HG03025 (cell line): ENCODE measurements around the gene ZNF326.
"Not testable (repeated sequence)": the region's sequence is repeated elsewhere in the genome, so short reads cannot be mapped to it uniquely, and the experiment has no call there.

Experiments
- ATAC-seq: cut with Tn5 transposase; IDR thresholded peaks from one replicate; pipeline ENCODE4 v1.9.1; 2021; ENCODE audit warnings: mild to moderate bottlenecking, moderate library complexity; ENCODE audit not compliant: unreplicated experiment, low FRiP score

ZNF326 gene

GRCh38 chr1:89965193-89965768, 29.6 kb upstream of the ZNF326 start:
- ATAC-seq, result no peak

DNA sequence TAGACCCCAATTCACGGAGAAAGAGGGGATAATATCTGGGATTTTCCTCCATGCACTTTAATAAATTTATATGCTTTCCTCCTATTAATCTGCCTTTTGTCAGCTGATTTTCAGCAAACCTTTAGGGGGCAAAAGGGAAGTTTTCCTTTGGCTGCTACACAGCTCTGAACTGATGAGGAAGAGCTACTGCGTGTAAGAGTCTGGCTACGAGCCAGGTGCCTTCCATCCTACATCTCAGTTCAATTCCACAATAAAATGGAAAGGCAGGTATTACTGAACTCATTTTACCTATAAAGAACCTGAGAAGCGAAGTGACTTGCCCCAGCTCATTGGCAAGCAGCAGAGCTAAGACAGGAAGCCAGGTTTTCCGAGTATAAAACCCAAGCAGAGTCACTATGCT, 28.3 kb upstream of the ZNF326 start:
- no peak for ATAC-seq

- no peak for ATAC-seq
Observed at GRCh38 chr1:89971600-89971999, 23.3 kb upstream of the ZNF326 start.

DNA sequence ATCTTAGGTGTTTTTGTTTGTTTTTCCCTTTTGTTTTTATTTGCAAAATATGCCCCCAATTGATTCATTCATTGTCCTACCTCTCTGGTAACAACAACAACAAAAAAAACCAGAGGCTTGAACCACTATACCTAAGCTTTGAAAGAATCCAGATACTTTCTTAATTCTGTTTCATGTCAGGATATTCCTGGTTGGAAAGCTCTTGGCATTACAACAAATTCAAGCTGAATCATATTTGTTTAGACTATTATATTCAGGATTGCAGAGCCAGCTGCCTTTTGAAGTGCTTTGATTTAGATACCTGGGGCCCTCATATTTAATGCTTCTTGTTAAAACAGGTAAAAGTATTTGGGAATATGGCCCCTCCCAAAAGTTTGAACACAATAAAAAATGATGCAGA, 22.9 kb upstream of the ZNF326 start:
- ATAC-seq, result no peak

GRCh38 chr1:89973471-89974127, 21.3 kb upstream of the ZNF326 start:
- ATAC-seq, result no peak

- ATAC-seq, result no peak
Observed at GRCh38 chr1:89974256-89974655, 20.7 kb upstream of the ZNF326 start.

DNA sequence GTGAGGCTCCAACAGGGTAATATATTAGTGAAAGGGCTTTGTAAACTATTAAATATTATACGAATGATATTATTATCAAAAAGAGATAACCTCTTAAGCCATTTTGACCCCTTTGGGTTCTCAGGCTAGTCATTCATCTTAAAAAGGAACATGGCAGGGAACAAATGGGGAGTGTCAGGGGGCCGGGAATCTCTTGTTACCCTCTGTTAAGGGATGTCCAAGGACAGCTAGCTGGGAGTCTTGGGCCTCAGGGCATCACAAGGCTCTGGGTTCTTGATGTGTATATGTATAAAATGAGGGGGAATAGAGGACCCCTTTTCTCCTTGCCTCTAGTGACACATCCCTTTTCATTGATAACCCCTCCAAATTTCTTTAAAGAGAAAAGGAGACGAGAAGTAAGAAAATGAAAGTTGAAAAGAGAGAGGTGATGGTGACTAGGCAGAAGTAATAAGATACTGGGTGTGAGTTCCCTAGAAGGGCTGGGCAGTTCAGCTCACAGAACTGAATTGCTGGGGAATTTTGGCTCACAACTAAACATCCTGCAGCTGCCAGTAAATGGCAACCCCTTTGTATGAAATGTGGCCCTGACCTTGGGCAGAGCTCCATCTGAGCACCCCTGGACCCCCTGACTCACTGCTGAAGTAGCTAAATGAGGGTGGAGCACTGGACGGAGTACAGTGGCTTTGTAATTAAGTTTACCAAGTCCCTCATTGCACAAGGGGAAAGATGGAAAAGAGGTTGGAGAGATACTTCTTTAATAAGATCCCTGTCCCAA, 20.0 kb upstream of the ZNF326 start:
- no peak for ATAC-seq

DNA sequence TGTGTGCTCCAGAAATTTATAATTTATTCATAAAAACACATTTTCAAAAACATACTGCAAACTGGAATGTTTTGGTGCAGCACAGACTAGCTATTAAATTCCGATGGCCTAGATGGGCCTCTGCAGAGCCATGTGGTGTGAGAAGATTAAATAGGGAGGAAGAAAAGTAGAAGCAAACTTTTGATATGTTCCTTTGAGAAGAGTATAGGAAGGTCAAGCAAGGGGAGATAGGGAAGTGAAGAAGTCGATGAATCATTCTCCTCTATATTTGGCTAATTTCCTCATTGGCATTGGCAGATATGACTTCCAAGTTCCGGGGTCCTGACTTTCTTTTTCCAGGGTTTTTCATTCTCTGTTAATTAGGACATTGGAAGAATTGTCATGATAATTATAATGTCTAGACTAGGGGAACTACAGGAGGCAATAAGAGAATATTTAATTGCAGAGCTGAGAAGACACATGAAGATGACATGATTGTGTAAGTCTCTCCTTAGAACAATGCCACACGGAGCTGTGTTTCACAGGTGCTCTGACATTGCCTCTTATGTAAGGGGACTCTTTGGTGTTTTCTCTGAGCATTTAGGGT, 19.3 kb upstream of the ZNF326 start:
- ATAC-seq, result no peak

DNA sequence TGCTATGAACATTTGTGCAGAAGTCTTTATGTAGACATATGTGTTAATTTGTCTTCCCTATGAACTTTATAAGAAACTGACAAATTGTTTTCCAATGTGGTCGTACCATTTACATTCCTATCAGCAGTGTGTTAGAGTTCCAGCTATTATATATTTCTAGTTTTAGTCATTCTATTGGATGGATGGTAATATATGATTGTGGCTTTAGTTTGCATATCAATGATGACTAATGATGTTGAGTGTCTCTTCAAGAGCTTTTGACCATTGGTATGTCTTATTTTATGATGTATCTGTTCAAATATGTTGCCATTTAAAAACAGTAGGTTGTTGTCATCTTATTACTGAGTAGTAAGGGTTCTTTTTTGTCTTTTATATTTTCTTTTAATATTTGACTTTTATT, 16.2 kb upstream of the ZNF326 start:
- no peak for ATAC-seq

GRCh38 chr1:89980605-89981004, 14.3 kb upstream of the ZNF326 start:
- no peak for ATAC-seq

DNA sequence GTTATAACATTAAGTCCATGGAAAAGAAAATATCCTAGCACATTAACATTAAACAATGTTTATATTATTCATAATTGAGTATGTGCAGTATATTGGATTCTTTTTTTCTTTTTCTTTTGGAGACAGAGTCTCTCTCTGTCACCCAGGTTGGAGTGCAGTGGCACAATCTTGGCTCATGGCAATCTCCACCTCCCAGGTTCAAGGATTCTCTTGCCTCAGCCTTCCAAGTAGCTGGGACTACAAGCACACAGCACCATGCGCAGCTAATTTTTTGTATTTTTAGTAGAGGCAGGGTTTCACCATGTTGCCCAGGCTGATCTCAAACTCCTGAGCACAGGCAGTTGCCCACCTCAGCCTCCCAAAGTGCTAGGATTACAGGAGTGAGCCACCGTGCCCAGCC, 12.1 kb upstream of the ZNF326 start:
- ATAC-seq, result not testable (repeated sequence)

DNA sequence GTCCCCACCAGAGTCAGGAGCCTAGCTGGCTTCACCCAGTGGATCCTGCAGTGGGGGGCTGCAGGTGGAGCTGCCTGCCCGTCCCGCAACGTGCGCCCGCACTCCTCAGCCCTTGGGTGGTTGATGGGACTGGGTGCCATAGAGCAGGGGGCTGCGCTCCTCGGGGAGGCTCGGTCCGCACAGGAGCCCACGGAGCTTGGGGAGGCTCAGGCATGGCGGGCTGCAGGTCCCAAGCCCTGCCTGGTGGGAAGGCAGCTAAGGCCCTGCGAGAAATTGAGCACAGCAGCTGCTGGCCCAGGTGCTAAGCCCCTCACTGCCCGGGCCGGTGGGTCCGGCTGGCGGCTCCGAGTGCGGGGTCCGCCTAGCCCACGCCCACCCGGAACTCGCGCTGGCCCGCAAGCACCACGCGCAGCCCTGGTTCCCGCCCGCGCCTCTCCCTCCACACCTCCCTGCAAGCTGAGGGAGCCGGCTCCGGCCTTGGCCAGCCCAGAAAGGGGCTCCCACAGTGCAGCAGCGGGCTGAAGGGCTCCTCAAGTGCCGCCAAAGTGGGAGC, 10.3 kb upstream of the ZNF326 start:
- not testable (repeated sequence) for ATAC-seq

DNA sequence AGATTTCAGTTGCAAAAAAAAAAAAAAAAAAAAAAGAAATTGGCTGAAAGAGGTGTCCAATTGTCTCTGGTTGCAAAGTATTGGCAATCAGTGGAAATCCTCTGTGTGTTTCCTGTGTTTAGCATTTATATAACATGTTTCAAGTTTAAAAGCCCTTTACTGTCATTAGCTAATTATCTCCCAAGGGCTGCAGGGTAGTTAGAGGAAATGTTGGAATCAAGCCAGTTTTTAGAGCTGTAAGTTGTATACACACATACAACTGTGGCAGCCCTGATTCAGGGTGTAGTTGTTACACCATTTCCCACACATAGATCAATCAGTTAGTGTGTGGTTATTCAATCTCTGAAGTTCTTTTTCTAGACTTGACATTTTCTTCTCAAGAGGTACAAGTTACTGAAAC, 8.9 kb upstream of the ZNF326 start:
- ATAC-seq, result no peak

GRCh38 chr1:89987159-89987819, 7.6 kb upstream of the ZNF326 start:
- ATAC-seq, result peak; percentile 68

DNA sequence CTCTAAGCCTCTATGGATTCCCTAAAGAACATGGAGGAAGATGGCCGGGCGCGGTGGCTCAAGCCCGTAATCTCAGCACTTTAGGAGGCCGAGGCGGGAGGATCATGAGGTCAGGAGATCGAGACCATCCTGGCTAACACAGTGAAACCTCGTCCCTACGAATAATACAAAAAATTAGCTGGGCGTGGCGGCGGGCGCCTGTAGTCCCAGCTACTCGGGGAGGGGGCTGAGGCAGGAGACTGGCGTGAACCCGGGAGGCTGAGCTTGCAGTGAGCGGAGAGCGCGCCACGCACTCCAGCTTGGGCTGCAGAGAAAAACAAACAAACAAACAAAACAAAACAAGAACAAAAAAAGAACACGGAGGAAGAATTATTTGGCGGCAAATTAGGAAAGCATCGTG, 5.8 kb upstream of the ZNF326 start:
- ATAC-seq, result no peak

DNA sequence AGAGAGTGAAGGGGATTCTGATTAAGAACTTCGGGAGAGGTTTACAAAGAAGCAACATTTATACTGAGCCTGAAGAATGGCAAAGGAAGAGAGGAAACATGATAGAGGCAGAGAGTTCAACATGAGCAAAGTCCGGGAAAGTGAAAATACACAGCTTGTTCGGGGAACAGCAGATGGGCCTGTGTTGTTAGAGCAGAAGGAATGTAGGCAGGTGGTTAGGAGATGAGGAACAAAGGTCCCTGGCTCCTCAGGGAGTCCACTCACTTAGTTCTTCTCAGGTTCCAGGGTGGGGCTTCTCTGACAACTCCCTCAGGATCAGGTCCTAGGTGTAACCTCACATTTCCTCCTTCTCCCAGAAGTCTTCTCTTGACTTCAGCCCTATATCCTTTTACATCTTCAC, 5.1 kb upstream of the ZNF326 start:
- ATAC-seq, result no peak

GRCh38 chr1:89990976-89991831, 3.7 kb upstream of the ZNF326 start:
- no peak for ATAC-seq

DNA sequence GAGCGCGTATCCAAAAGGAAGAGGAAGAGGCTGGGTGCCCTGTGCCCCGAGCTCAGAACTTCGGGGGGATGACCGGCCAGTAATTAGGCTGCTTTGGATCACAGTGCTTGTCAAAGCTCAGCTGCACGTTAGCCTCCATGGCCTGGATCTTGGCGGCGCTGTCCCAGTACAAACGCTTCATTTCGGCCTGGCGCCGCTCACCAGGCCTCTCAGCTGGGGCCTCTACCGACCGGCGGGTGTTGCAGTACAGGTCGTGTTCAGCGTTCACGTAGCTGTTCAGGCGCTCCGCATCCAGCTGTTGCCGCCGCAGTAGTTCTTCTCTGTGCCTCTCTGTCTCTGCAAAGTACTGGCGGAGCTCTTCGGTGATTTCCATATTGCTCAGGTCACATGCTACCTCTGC, 1.4 kb upstream of the ZNF326 start:
- ATAC-seq, result no peak

DNA sequence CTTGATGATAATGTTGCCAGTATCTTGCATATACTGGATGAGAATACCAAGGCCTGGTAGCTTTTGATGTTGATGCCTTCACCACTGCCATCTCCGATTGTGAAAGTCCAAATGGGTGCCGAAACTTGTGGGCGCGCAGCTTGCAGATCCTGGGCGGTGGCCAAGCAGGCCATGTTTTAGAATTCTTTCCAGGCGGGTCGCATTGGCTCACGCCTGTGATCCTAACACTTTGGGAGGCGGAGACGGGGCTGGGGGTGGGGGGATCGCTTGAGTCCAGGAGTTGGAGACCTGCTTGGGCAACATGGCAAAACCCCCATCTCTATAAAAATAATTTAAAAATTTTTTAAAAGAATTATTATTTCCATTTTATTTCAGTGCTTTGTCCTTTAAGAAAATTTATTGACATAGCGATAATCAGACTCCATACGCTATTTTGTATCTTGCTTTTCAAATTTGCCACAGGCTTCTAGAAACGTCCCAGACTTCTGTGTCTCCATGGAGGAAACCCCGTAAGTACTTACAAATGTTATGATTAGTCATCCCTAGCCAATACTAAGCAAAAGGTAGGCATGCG, 592 bp upstream of the ZNF326 start:
- ATAC-seq, result no peak
